GM12872 (cell line): Measurements from ENCODE around the gene ACAN.

Experiments
- TF ChIP-seq, protein P1 (sequence below): IDR thresholded peaks from 3 replicates; pipeline ENCODE4 v1.5.1; 2011; ENCODE audit warnings: low read depth, mild to moderate bottlenecking, low read length, moderate library complexity; ENCODE audit not compliant: insufficient read depth

ACAN gene

DNA sequence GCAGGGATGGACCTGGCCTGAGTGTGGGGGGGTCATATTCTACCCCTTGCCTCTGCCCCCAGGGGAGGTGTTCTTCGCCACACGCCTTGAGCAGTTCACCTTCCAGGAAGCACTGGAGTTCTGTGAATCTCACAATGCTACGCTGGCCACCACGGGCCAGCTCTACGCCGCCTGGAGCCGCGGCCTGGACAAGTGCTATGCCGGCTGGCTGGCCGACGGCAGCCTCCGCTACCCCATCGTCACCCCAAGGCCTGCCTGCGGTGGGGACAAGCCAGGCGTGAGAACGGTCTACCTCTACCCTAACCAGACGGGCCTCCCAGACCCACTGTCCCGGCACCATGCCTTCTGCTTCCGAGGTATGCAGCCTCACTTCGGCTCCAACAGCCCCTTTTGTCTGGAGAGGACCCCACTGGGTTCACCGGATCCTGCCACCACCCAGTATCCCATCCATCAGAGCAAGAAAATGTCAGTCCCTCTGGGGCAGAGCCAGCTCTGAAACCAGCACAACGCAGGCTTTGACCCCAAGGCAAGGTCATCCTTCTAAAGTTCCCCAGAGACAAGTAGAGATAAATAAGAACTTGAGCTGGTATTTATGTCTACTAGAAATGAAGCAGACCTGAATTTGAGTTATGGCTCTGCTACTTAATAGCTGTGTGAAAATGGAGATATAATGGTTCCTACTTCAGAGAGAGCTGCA, 46.3 kb downstream of the ACAN start:
- TF ChIP-seq, protein P1, sequence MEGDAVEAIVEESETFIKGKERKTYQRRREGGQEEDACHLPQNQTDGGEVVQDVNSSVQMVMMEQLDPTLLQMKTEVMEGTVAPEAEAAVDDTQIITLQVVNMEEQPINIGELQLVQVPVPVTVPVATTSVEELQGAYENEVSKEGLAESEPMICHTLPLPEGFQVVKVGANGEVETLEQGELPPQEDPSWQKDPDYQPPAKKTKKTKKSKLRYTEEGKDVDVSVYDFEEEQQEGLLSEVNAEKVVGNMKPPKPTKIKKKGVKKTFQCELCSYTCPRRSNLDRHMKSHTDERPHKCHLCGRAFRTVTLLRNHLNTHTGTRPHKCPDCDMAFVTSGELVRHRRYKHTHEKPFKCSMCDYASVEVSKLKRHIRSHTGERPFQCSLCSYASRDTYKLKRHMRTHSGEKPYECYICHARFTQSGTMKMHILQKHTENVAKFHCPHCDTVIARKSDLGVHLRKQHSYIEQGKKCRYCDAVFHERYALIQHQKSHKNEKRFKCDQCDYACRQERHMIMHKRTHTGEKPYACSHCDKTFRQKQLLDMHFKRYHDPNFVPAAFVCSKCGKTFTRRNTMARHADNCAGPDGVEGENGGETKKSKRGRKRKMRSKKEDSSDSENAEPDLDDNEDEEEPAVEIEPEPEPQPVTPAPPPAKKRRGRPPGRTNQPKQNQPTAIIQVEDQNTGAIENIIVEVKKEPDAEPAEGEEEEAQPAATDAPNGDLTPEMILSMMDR, result no peak

DNA sequence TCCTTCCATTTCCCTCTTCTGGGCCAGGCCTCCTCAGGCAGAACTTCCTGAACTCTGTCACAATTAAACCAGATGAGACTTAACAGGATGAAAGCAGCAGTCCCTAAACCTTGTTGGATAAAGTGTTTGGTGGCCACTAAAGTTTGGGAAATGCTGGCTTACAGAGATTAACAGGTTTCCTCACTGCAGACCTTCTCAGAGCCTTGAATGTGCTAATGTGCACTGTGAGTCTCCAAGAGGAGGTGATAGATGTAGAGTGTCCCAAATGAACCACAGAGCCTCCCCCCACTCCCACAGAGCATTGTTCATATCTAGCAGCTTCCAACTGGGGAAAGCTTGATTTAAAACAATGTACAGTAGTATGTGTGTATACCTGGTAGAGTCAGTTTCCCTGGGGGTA, 49.2 kb downstream of the ACAN start:
- TF ChIP-seq, protein P1, result no peak

DNA sequence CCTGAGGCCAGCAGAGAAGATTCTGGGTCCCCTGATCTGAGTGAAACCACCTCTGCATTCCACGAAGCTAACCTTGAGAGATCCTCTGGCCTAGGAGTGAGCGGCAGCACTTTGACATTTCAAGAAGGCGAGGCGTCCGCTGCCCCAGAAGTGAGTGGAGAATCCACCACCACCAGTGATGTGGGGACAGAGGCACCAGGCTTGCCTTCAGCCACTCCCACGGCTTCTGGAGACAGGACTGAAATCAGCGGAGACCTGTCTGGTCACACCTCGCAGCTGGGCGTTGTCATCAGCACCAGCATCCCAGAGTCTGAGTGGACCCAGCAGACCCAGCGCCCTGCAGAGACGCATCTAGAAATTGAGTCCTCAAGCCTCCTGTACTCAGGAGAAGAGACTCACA, 55.7 kb downstream of the ACAN start:
- TF ChIP-seq, protein P1, result no peak

DNA sequence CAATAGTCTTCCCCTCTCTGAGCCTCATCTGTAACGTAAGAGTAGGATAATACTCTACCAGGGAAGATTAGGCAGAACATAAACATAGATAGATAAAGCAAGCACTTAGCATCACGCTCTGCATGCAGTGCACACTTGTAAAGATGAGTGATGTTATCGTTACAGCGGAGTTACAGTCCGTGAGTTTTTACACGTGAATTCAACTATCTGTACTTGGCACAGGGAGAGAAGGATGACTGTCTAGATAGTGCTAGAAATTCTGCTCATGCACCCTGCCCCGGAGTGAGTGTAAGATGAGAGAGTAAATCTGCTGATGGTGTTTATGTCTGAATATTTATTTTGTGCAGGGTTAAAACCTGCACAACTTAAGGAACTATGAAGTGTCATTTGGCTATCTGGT, 56.3 kb downstream of the ACAN start:
- TF ChIP-seq, protein P1, result no peak

DNA sequence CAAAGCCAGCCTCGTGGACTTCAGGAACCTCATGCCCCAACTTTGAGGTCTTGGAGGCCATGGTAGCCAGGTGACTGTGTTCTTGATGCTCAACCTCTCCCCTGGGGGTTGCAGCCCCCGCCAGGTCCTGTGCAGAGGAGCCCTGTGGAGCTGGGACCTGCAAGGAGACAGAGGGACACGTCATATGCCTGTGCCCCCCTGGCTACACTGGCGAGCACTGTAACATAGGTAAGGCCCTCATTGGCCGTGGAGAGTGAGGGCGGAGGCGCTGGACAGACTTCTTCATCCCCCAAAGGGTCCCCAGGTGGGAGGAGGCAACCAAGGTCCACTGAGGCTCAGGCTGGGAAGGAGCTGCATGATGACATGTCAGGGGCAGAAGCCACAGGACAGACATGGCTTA, 57.0 kb downstream of the ACAN start:
- TF ChIP-seq, protein P1, result no peak

DNA sequence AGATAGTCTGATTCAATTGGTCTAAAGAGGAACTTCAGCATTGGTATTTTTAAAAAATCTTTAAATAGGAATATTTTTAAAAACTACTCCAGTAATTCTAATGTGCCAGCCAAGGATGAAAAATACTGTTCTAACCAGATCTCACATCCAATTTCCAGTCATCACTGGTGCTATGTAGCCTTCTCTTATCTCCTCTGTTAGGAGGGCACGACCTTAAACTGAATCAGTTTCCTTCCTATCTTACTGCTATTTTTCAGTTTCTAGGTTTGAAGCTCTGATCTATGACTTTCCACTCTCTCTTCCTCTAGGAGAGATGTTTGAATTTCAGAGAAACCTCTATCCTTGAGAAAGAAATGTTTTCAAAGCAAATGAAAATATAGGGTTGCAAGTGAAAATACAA, 60.2 kb downstream of the ACAN start:
- TF ChIP-seq, protein P1, result no peak

DNA sequence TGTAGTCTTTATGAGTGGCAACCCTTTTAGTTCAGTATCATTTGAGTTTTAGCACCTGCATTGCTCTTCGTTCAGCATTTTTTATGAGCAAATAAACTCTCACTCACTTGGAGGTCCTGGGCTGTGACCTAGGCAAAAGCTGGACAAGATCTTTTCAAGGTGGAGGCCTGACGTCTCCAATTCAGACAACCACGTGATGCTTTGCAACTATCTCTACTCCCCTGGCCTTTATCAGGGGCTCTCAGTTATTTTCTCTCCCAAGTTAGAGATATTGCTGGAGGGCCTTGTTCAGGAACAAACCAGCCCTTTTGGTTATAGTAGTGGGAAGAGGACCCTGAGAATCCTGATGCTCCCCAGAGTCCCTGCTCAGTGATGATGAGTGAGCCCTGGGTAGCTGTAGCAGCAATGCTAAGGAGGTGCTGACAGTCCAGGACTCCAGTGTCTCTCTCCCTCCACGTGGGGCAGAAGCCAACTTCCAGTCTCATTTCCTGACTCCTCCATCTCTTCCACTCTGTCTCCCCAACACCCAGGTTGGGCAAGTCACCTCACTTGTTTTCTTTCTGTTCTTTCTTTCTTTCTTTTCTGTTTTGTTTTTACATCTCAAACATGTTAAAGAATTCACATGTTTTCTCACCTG, 61.7 kb downstream of the ACAN start:
- TF ChIP-seq, protein P1, result no peak
